Activated T-cell treated with anti-CD3 and anti-CD28 coated beads for 1 hour (primary cell): ENCODE data around the gene NEU2.

Experiments
- DNase-seq: peaks from one replicate; pipeline ENCODE4 v3.0.0-alpha.2; 2020; ENCODE audit warnings: low read depth

NEU2 gene

DNA sequence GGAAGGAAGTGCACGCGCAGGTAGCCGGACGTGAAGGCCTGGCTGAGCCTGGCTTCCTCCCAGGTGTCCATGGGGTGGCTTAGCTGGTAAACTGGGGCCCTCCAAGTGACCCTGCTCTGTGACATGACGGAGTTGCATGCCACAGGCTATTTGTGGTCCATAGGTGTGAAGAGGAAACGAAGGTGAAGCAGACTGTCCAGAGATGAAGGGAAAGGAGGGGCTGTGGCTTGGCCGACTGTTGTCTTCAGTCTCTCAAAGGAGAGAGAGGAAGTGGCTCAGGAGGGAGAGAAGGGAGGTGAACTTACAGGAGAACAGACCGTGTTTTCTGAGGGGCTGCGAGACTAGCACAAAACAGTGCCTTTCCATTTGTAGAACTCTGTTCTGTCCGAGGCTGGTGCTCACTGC, 47.0 kb downstream of the NEU2 start:
- DNase-seq: no peak

DNA sequence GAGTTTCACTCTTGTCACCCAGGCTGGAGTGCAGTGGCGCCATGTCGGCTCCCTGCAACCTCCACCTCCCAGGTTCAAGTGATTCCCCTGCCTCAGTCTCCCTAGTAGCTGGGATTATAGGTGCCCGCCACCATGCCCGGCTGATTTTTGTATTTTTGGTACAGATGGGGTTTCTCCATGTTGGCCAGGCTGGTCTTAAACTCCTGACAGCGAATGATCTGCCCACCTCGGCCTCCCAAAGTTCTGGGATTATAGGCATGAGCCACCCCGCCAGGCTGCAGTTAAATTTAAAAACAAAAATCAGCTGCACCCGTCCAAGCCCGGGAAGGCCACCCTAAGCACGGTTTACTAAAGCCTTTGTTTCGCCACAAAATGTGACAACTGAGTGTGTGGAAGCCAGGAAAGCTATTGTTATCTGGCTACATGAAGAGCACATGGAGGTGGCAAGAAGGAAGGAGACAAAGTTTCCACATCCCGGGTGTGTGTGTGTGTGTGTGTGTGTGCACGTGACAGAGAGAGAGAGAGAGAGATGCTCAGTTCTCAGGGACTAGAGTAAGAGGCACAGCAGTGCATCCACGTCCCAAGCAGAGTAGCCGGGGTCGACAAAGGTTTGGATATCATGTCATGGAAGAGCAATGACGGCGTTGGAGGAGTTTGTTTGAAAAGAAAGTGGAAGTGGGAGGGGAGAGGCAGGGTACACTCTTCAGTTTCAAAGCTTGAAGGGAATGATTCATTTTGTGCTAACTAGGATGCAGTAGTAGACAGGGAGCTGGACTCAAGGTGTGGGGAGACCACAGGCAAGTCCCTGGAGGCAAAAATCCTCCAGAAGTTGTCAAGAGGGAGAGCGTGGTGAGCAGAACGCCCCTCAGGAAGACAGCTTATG, 47.7 kb downstream of the NEU2 start:
- DNase-seq: no peak

DNA sequence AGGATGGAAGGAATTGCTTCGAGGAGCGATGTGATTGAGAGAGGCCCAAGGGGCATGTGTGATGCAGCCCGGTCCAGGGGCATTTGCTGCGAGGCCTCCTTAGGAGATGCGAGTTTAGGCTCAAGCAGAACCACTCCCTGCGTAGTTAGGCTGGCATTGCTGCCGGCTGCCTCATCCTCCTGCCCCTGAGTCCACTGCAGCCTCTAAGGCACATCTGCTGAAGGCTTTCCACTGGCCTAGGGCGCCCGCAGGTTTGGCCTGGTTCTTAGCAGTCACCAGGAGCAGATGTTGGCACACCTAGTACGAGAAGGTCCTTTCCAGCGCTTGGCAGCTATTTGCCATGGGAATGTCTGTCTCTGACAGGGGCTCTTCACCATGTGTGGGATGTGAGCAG, 48.4 kb downstream of the NEU2 start:
- DNase-seq: no peak

DNA sequence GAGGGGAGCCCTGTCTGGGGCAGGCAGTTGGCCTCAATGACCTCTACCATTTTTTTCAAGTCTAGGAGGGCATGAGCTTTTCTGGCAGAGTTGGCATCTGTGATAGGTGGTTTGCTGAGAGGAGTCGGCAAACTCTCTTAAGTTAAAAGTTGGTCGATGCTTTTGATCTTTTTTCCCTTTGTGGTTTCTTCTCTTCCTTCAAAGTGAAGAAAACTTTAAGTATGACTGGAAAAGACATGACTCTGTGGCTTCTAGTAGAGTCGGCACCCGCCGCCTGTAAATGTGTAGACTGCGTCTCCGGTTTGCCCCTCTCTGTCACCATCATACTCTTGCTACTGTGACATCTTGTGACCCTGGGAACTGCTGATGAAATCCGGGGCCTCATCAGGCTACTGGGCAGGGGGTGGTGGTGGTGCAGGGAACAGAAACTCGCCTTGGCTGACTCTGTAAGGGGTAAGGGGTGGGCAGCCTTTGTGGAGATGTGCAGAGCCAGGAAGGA, 48.8 kb downstream of the NEU2 start:
- DNase-seq: no peak

DNA sequence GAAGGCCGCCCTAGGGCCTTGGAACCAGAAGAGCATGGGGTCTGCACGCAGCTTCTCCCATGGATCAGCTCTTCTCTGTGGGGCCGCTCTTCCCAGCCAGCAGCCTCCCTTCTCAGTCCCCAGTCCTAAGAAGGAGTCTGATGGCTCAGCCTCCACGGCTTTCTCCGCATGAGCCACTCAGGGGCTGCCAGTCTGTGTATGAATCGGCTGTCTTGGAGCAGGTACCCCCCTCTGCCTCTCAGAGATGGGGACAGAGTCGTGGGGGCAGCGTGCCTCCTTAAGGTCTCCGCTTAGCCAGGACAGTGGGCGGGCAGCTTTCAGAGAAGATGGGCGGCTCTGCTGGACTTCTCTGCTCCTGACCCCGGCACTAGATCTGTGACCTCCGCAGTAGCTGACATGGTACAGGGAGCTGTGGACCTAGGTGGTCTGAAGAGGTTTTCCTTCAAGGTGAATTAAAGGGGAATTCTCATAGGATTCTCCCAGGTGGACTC, 49.3 kb downstream of the NEU2 start:
- DNase-seq: no peak

DNA sequence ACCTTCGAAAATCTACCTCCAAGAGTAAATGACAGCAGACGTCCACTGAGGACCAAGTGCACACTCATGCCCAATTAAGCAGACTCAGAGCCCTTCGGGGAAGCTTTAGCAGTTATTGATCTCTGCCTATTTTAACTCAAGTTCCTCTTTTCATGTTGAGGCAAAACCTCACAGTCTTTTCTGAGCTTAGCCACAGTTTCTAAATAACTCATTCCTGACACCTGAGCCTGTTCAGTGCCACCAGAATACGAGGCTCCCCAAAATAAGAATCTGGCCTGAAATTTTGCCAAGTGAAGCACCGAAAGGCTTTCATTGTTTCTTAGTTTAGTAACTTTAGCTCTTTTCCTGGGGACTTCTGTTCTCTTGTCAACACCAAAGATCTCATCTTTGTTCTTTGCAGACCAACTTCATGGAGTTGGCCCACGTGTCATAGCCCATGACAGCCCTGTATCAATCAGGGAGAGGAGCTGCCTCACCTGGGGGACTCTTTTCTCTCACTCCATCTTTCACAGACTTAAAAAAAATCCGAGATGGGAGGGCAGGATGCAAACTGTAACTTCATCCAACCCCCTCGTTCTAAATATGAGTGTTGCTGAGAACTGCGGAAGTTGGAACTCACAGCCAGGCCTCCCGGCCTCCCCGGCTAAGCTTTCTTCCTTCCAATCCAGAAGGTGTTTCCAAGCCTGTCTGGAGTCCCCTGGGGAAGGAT, 49.9 kb downstream of the NEU2 start:
- no peak for DNase-seq

DNA sequence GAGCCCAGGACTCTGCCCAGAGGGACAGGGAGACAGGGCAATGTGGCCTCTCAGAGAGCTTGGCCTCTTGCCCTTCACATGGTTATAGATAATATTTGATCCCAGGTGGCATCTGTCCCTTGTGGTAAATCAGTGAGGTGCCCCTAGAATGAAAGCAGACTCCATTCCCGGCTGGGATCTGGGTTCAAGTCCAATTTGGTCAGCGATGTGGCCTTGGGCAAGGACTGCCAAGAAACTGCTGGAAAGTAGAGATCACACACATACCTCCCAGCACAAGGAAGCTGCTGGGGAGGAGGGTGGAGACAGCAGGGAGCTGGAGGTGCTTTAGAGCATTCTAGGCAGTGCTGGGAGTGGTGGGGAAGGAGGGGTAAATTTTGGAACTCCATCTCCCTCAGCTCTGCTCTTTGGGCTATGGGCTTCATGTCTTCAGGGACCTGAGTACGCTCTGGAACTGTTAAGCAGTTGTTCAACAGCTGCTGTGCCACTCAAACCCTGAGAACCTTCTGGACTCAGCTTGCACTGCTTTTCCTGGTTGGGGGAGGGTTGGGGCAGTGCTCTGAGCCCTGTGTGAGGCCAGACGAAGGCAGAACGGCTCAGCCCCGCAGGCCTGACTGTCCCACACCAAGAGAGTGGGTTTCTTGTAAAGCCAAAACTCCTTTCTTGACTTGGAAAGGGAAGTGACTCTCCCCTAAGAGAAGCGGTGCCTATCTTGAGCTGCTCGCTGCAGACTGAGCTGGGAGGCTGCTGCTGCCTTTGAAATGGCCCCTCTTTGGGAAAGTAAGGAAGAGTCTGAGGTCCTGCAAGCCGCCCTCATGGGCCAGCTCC, 50.7 kb downstream of the NEU2 start:
- no peak for DNase-seq

DNA sequence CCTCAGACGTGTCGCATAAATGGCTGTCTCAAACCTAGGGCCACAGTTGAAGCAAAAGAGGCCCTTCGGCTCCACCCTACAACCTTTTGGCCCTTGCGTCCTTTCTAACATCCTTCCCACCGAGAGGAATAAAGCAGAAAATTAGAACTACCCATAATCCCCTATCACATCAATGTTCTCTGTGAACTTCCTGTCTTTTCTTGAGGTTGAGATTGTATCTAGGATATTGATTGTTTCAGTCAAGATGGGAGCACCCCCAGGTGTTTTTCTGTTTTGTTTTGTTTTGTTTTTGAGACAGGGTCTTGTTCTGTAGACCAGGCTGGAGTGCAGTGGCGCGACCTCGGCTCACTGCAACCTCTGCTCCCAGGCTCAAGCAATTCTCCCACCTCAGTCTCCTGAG, 51.3 kb downstream of the NEU2 start:
- DNase-seq: no peak

DNA sequence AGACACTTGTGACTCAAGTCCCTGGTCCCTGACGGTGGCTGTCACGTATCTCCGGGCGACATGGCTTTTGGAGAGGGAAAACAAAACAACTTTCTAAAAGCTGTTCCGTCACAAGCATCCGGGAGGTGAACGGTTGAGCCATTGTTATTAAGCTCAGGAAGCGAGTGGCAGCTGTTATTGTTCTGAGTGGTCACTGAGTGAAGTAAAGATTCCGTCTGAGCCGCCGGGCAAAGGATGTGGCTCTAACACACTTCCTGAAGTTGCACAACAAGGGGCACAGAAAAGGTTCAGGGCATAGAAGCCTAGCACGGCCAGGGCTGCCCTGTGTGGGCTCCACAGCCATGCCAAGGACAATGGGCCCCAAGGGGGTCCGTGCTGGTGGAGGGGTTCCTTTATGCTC, 52.0 kb downstream of the NEU2 start:
- no peak for DNase-seq
